Smooth muscle cell (in vitro differentiated cells): ENCODE results near the gene SLC6A12. TPM values are rescaled to one million over a fixed set of nuclear protein-coding genes. Genes with fewer than 3 reads are reported as not detected.

Source experiments
- DNase-seq: peaks from one replicate; lab custom pipeline; 2025; ENCODE audit not compliant: unreplicated experiment; lab: John Stamatoyannopoulos, UW
- H2AFZ ChIP-seq: fragments of 200-600 bp; sonication (generic); 2 replicates; pipeline ENCODE4 v1.6.0; 2016; ENCODE audit warnings: antibody characterized with exemption, low read depth, mild to moderate bottlenecking
- H3F3A ChIP-seq: fragments of 200-600 bp; sonication (generic); 2 replicates; pipeline ENCODE4 v1.6.0; 2017; ENCODE audit warnings: antibody characterized with exemption, low read depth
- H3K27ac ChIP-seq: fragments of 200-600 bp; sonication (generic); 2 replicates; pipeline ENCODE4 v1.5.1; 2016; ENCODE audit warnings: low read depth, mild to moderate bottlenecking
- H3K27me3 ChIP-seq: fragments of 200-600 bp; sonication (generic); 2 replicates; pipeline ENCODE4 v1.6.1; 2016; ENCODE audit warnings: low read depth, mild to moderate bottlenecking
- H3K36me3 ChIP-seq: fragments of 200-600 bp; sonication (generic); 2 replicates; pipeline ENCODE4 v1.5.1; 2016; ENCODE audit warnings: low read depth
- H3K4me1 ChIP-seq: fragments of 200-600 bp; sonication (generic); 2 replicates; pipeline ENCODE4 v1.5.1; 2016; ENCODE audit warnings: low read depth
- H3K4me2 ChIP-seq: fragments of 200-600 bp; sonication (generic); 2 replicates; pipeline ENCODE4 v1.6.0; 2016; ENCODE audit warnings: mild to moderate bottlenecking
- H3K4me3 ChIP-seq: fragments of 200-600 bp; sonication (generic); 2 replicates; pipeline ENCODE4 v1.5.1; 2016; ENCODE audit warnings: mild to moderate bottlenecking
- H3K79me2 ChIP-seq: fragments of 200-600 bp; sonication (generic); 2 replicates; pipeline ENCODE4 v1.6.0; 2016; ENCODE audit warnings: low read depth, mild to moderate bottlenecking
- H3K9ac ChIP-seq: fragments of 200-600 bp; sonication (generic); 2 replicates; pipeline ENCODE4 v1.6.0; 2016; ENCODE audit warnings: low read depth
- H3K9me3 ChIP-seq: fragments of 200-600 bp; sonication (generic); replicated peaks from 2 replicates; pipeline ENCODE4 v1.5.1; 2016; ENCODE audit warnings: low read depth
- H4K20me1 ChIP-seq: fragments of 200-600 bp; sonication (generic); 2 replicates; pipeline ENCODE4 v1.6.0; 2016; ENCODE audit warnings: low read depth
- WGBS: methylation state at CpG from one replicate; pipeline ENCODE4 v1.1.7; 2016; ENCODE audit warnings: low lambda C conversion rate; 5-methylcytosine and 5-hydroxymethylcytosine counted together
- polyA plus RNA-seq: library from polyadenylated mRNA; unstranded; fragments of >200 nt; fragmentation: Nextera tagmentation; extraction: Ambion mirVana; gene quantifications from 2 replicates; pipeline ENCODE4 v1.2.1, GENCODE V29; 2016
- total RNA-seq: library from RNA; depleted of rRNA; stranded (reverse); fragments of >200 nt; gene quantifications from 2 replicates; pipeline ENCODE4 v1.2.3, GENCODE V29; 2014
- TF ChIP-seq, protein P1 (sequence below): fragments of 200-600 bp; sonication (generic); IDR thresholded peaks from 2 replicates; pipeline ENCODE4 v1.5.1; 2017; ENCODE audit warnings: borderline replicate concordance, mild to moderate bottlenecking, antibody characterized with exemption; ENCODE audit not compliant: insufficient read depth, poor library complexity, severe bottlenecking

Gene SLC6A12
- total and polyA plus RNA-seq, 2 experiments from 2014 or later, result 0.22 TPM; not detected in 1

GRCh38 chr12:238736-239398 lies 24.9 kb upstream of the SLC6A12 start:
- no peaks in the 10 kb centered on the region for H3K79me2 ChIP-seq
- no peaks in the 10 kb centered on the region for H3F3A ChIP-seq
- no peak overlapping the region for H3K27ac ChIP-seq
- H3K4me3 ChIP-seq, result no peak overlapping the region
- no peak for DNase-seq
- no peaks in the 10 kb centered on the region for H3K36me3 ChIP-seq
- no peaks in the 10 kb centered on the region for H3K9me3 ChIP-seq
- H3K4me2 ChIP-seq, result no peak overlapping the region
- WGBS, result 84% methylated on average over 19 of the region's 19 CpGs
- H3K9ac ChIP-seq, result no peak overlapping the region
- H3K4me1 ChIP-seq, result no peaks in the 10 kb centered on the region
- H4K20me1 ChIP-seq, result no peaks in the 10 kb centered on the region
- TF ChIP-seq, protein P1, sequence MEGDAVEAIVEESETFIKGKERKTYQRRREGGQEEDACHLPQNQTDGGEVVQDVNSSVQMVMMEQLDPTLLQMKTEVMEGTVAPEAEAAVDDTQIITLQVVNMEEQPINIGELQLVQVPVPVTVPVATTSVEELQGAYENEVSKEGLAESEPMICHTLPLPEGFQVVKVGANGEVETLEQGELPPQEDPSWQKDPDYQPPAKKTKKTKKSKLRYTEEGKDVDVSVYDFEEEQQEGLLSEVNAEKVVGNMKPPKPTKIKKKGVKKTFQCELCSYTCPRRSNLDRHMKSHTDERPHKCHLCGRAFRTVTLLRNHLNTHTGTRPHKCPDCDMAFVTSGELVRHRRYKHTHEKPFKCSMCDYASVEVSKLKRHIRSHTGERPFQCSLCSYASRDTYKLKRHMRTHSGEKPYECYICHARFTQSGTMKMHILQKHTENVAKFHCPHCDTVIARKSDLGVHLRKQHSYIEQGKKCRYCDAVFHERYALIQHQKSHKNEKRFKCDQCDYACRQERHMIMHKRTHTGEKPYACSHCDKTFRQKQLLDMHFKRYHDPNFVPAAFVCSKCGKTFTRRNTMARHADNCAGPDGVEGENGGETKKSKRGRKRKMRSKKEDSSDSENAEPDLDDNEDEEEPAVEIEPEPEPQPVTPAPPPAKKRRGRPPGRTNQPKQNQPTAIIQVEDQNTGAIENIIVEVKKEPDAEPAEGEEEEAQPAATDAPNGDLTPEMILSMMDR, result no peak
- no peak overlapping the region for H2AFZ ChIP-seq
- H3K27me3 ChIP-seq, result no peaks in the 10 kb centered on the region

DNA sequence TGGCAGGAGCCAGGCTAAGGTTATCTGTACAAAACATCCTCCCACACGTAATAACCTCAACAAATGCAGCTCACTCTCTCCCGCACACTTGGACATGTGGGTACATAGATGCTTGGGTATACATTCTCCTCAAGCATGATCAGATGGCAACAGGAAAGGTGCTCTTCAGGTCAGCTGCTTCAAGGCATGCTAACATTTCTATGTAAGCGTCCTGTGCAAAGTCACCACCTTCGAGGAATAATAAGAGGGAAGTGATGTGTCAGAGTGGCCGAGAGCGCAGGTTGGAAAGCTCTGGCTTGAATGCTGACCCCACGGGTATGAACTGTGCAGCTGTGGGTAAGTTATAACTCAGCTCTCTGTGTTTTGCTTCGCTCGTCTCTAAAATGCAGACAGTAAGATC lies 24.2 kb upstream of the SLC6A12 start:
- DNase-seq, result no peak
- no peak overlapping the region for H3K9ac ChIP-seq
- H3K9me3 ChIP-seq, result no peaks in the 10 kb centered on the region
- no peaks in the 10 kb centered on the region for H3K4me1 ChIP-seq
- no peaks in the 10 kb centered on the region for H3K36me3 ChIP-seq
- H4K20me1 ChIP-seq, result no peaks in the 10 kb centered on the region
- H3K79me2 ChIP-seq, result no peaks in the 10 kb centered on the region
- no peak overlapping the region for H2AFZ ChIP-seq
- no peaks in the 10 kb centered on the region for H3K27me3 ChIP-seq
- no peak overlapping the region for H3K27ac ChIP-seq
- no peak overlapping the region for H3K4me2 ChIP-seq
- H3K4me3 ChIP-seq, result no peak overlapping the region
- TF ChIP-seq, protein P1, result no peak
- 90% methylated on average over 9 of the region's 9 CpGs for WGBS
- no peaks in the 10 kb centered on the region for H3F3A ChIP-seq

GRCh38 chr12:237026-237815 lies 23.3 kb upstream of the SLC6A12 start:
- no peaks in the 10 kb centered on the region for H3K79me2 ChIP-seq
- no peak overlapping the region for H3K27ac ChIP-seq
- no peak overlapping the region for H3K4me2 ChIP-seq
- DNase-seq, result no peak
- no peaks in the 10 kb centered on the region for H3K4me1 ChIP-seq
- TF ChIP-seq, protein P1, result no peak
- H3K27me3 ChIP-seq, result no peaks in the 10 kb centered on the region
- H4K20me1 ChIP-seq, result no peaks in the 10 kb centered on the region
- 87% methylated on average over 13 of the region's 13 CpGs for WGBS
- H2AFZ ChIP-seq, result no peak overlapping the region
- no peak overlapping the region for H3K9ac ChIP-seq
- H3K9me3 ChIP-seq, result no peaks in the 10 kb centered on the region
- no peaks in the 10 kb centered on the region for H3K36me3 ChIP-seq
- H3K4me3 ChIP-seq, result no peak overlapping the region
- no peaks in the 10 kb centered on the region for H3F3A ChIP-seq
